Measurements from ENCODE around the gene SERTM2.

The SERTM2 gene

DNA sequence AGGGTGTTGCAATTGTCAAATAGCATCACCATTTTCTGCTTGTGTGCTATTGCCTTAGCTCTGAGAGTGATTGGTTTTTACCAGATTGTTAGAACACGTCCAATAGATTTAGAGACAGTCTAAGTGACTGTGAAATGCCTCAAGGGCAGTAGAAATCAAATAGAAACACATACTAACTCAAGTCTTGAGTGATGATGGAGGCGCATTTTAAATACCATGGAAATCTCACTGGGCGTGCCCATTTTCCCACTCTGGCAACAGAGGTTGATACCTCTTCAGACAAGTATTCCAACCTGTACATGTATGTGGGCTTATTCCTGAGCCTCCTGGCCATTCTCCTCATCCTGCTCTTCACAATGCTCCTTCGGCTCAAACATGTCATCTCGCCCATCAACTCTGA is 7.2 kb downstream of the SERTM2 start:
- H3K9me2 ChIP-seq (replicated peaks; ENCODE audit: control insufficient read depth, low read length): no peaks in the 10 kb centered on the region
- no peaks in the 10 kb centered on the region for H3F3A ChIP-seq (ENCODE audit: control insufficient read depth, insufficient read depth)
- no peak overlapping the region for H3K4me3 ChIP-seq (ENCODE audit: low read length)
- H3K9me3 ChIP-seq (ENCODE audit: control insufficient read depth, insufficient read depth, low read length): no peaks in the 10 kb centered on the region
- no peaks in the 10 kb centered on the region for H3K36me3 ChIP-seq (ENCODE audit: control insufficient read depth, low read length)
- H3K27me3 ChIP-seq (ENCODE audit: control insufficient read depth, low read length): no peaks in the 10 kb centered on the region
- no peaks in the 10 kb centered on the region for H4K20me1 ChIP-seq (ENCODE audit: control insufficient read depth, insufficient read depth, low read depth, low read length)
- H3K4me2 ChIP-seq (ENCODE audit: low read length): no peak overlapping the region
- TF ChIP-seq, protein P1, sequence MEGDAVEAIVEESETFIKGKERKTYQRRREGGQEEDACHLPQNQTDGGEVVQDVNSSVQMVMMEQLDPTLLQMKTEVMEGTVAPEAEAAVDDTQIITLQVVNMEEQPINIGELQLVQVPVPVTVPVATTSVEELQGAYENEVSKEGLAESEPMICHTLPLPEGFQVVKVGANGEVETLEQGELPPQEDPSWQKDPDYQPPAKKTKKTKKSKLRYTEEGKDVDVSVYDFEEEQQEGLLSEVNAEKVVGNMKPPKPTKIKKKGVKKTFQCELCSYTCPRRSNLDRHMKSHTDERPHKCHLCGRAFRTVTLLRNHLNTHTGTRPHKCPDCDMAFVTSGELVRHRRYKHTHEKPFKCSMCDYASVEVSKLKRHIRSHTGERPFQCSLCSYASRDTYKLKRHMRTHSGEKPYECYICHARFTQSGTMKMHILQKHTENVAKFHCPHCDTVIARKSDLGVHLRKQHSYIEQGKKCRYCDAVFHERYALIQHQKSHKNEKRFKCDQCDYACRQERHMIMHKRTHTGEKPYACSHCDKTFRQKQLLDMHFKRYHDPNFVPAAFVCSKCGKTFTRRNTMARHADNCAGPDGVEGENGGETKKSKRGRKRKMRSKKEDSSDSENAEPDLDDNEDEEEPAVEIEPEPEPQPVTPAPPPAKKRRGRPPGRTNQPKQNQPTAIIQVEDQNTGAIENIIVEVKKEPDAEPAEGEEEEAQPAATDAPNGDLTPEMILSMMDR (IDR thresholded peaks at IDR 0.05; ENCODE audit: low read depth, low read length, poor library complexity, severe bottlenecking): no peak
- no peak for TF ChIP-seq EZH2phosphoT487 (IDR thresholded peaks at IDR 0.05; ENCODE audit: borderline replicate concordance, low read length)
- no peaks in the 10 kb centered on the region for H3K4me1 ChIP-seq (ENCODE audit: control insufficient read depth, low read length)
- no peaks in the 10 kb centered on the region for H3K79me2 ChIP-seq (ENCODE audit: control insufficient read depth, low read length)
- no peak overlapping the region for H3K27ac ChIP-seq (ENCODE audit: low read depth, low read length)

DNA sequence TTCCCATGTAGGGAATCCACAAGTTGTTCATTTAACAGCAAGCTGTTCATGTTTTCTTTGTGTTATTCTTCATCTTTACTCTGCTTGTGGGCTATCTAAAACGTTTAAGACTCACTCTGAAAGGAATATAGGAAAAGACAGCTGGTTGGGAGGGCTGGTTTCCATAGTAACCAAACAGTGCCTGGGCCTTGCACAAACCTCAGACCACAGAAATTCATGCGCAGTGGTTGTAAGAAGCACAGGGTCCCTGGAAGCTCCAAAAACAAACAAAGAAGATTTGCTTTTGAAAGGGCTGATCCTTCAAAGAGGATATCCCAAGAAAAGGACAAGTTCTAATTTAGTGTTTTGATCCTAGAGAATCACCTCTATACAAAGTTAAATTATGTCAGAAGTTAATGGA is 7.8 kb downstream of the SERTM2 start:
- Histone ChIP-seq H3K9me3 (ENCODE audit: control insufficient read depth, insufficient read depth, low read length) (no peaks in the 10 kb centered on the region), H3K79me2 (ENCODE audit: control insufficient read depth, low read length) (no peaks in the 10 kb centered on the region), H3K27me3 (ENCODE audit: control insufficient read depth, low read length) (no peaks in the 10 kb centered on the region), H3K9me2 (replicated peaks; ENCODE audit: control insufficient read depth, low read length) (no peaks in the 10 kb centered on the region), H3F3A (ENCODE audit: control insufficient read depth, insufficient read depth) (no peaks in the 10 kb centered on the region), H3K4me1 (ENCODE audit: control insufficient read depth, low read length) (no peaks in the 10 kb centered on the region), H3K27ac (ENCODE audit: low read depth, low read length) (no peak overlapping the region), H3K4me2 (ENCODE audit: low read length) (no peak overlapping the region), H4K20me1 (ENCODE audit: control insufficient read depth, insufficient read depth, low read depth, low read length) (no peaks in the 10 kb centered on the region), H3K4me3 (ENCODE audit: low read length) (no peak overlapping the region), H3K36me3 (ENCODE audit: control insufficient read depth, low read length) (no peaks in the 10 kb centered on the region)
- TF ChIP-seq, protein P1 (IDR thresholded peaks at IDR 0.05; ENCODE audit: low read depth, low read length, poor library complexity, severe bottlenecking): no peak
- no peak for TF ChIP-seq EZH2phosphoT487 (IDR thresholded peaks at IDR 0.05; ENCODE audit: borderline replicate concordance, low read length)

DNA sequence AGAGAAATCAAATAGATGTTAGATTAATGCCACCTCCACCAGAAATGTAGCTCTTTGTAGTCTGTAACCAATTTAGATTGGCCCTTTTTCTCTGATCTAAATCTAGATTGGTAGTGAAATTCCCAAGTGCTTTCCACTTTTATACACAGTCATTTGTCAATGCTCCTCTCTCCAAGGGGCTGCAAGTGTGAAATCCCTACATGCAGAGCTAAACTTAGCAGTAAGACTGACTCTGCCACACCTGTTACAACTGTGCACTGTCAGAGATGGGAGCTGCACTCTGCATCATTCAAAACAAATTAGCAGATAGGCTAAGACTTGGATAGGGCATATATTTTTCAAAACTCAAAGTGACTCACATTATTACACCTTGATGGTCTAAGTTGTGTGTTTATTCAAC is 9.1 kb downstream of the SERTM2 start:
- Histone ChIP-seq H3K79me2 (ENCODE audit: control insufficient read depth, low read length) (no peaks in the 10 kb centered on the region), H3K4me3 (ENCODE audit: low read length) (no peak overlapping the region), H3K27me3 (ENCODE audit: control insufficient read depth, low read length) (no peaks in the 10 kb centered on the region), H3F3A (ENCODE audit: control insufficient read depth, insufficient read depth) (no peaks in the 10 kb centered on the region), H3K9me3 (ENCODE audit: control insufficient read depth, insufficient read depth, low read length) (no peaks in the 10 kb centered on the region), H3K4me1 (ENCODE audit: control insufficient read depth, low read length) (no peaks in the 10 kb centered on the region), H3K36me3 (ENCODE audit: control insufficient read depth, low read length) (no peaks in the 10 kb centered on the region), H4K20me1 (ENCODE audit: control insufficient read depth, insufficient read depth, low read depth, low read length) (no peaks in the 10 kb centered on the region), H3K27ac (ENCODE audit: low read depth, low read length) (no peak overlapping the region), H3K4me2 (ENCODE audit: low read length) (no peak overlapping the region), H3K9me2 (replicated peaks; ENCODE audit: control insufficient read depth, low read length) (no peaks in the 10 kb centered on the region)
- TF ChIP-seq, protein P1 (IDR thresholded peaks at IDR 0.05; ENCODE audit: low read depth, low read length, poor library complexity, severe bottlenecking): no peak
- no peak for TF ChIP-seq EZH2phosphoT487 (IDR thresholded peaks at IDR 0.05; ENCODE audit: borderline replicate concordance, low read length)

DNA sequence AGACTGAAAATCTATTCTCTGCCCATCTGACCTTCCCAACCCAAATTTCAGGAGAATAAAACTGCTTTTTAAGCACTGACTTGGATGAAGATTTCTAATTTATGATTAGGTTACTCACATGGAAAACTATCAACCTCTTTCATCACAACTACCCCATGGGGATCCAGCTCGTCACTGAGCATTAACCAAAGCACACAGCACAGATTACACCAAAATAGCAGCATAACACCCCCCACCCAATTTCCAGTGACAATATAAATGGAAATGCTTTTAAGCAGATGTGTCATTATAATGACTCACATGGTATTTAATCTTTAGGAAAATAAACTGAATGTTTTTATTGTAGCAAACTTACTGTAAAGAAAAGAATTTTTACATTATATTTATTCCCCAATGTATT is 9.7 kb downstream of the SERTM2 start:
- Histone ChIP-seq H3K9me3 (ENCODE audit: control insufficient read depth, insufficient read depth, low read length) (no peaks in the 10 kb centered on the region), H3K9me2 (replicated peaks; ENCODE audit: control insufficient read depth, low read length) (no peaks in the 10 kb centered on the region), H3K79me2 (ENCODE audit: control insufficient read depth, low read length) (no peaks in the 10 kb centered on the region), H3K27ac (ENCODE audit: low read depth, low read length) (no peak overlapping the region), H4K20me1 (ENCODE audit: control insufficient read depth, insufficient read depth, low read depth, low read length) (no peaks in the 10 kb centered on the region), H3K4me3 (ENCODE audit: low read length) (no peak overlapping the region), H3F3A (ENCODE audit: control insufficient read depth, insufficient read depth) (no peaks in the 10 kb centered on the region), H3K4me1 (ENCODE audit: control insufficient read depth, low read length) (no peaks in the 10 kb centered on the region), H3K36me3 (ENCODE audit: control insufficient read depth, low read length) (no peaks in the 10 kb centered on the region), H3K4me2 (ENCODE audit: low read length) (no peak overlapping the region), H3K27me3 (ENCODE audit: control insufficient read depth, low read length) (no peaks in the 10 kb centered on the region)
- no peak for TF ChIP-seq EZH2phosphoT487 (IDR thresholded peaks at IDR 0.05; ENCODE audit: borderline replicate concordance, low read length)

All from DOHH2 (cell line).